Tibial artery (tissue), 4 donors: ENCODE measurements around the gene PACS2.
A peak's percentile ranks its signal among the peaks of the same experiment; 100 is the strongest.

Experiments used
- DNase-seq, 2 donors: peaks; one replicate each; pipeline ENCODE4 v3.0.0-alpha.2; 2019
- H3K27ac ChIP-seq, 2 donors: fragments of 200-600 bp; sonication (generic) in 1 of 2; 1 replicate in 1 of 2; 2 replicates in 1 of 2; pipeline ENCODE4 v1.5.1; 2018 to 2019; ENCODE audit warnings: mild to moderate bottlenecking in 1 of 2
- H3K27me3 ChIP-seq, 2 donors: fragments of 200-600 bp; sonication (generic) in 1 of 2; one replicate each; pipeline versions ENCODE4 v1.5.1 to v1.6.0; 2016 to 2019
- H3K36me3 ChIP-seq, 3 donors: fragments of 200-600 bp; sonication (generic) in 2 of 3; one replicate each; pipeline ENCODE4 v1.5.1; 2016 to 2019; ENCODE audit warnings: mild to moderate bottlenecking in 2 of 3
- H3K4me1 ChIP-seq, 4 donors: fragments of 200-600 bp; sonication (generic) in 2 of 4; 1 replicate in 3 of 4; 2 replicates in 1 of 4; pipeline ENCODE4 v1.5.1; 2016 to 2019
- H3K4me3 ChIP-seq, 2 donors: fragments of 200-600 bp; sonication (generic) in 1 of 2; 1 replicate in 1 of 2; 2 replicates in 1 of 2; pipeline ENCODE4 v1.5.1; 2018 to 2019; ENCODE audit warnings: mild to moderate bottlenecking in 2 of 2
- H3K9me3 ChIP-seq, 3 donors: fragments of 200-600 bp; sonication (generic) in 1 of 3; one replicate each; pipeline ENCODE4 v1.5.1; 2016 to 2019
- CTCF ChIP-seq, 2 experiments: fragments of 200-600 bp in 1 of 2; fragments of 450-650 bp in 1 of 2; IDR thresholded peaks; one replicate each; pipeline ENCODE4 v1.5.1; 2017 to 2019; ENCODE audit warnings: antibody characterized with exemption in 2 of 2, mild to moderate bottlenecking in 1 of 2, moderate library complexity in 1 of 2
- intact Hi-C: fragments of 100-400 bp; cut with DNase I; formaldehyde crosslinking; loops from one replicate; pipeline ENCODE4 v1.15.0; 2023; ENCODE audit warnings: low total_unique reads

The PACS2 gene

GRCh38 chr14:105430565-105430964 lies 116.0 kb downstream of the PACS2 start:
- peaks cover 0 to 21% (median 10%) of the 10 kb centered on the region in 3 donors for H3K36me3 ChIP-seq
- no peaks in the 10 kb centered on the region for H3K9me3 ChIP-seq
- intact Hi-C loops: no loop called here
- no peak for TF ChIP-seq CTCF (IDR thresholded peaks at IDR 0.05)
- no peak for DNase-seq
- peak overlapping the region in 1 of 2 donors; percentile 6 for H3K27ac ChIP-seq
- no peaks in the 10 kb centered on the region for H3K27me3 ChIP-seq
- H3K4me3 ChIP-seq: no peak overlapping the region
- peaks cover 0 to 13% (median 9%) of the 10 kb centered on the region in 4 donors for H3K4me1 ChIP-seq

- peak overlapping the region in 1 of 2 donors; percentile 6 for H3K27ac ChIP-seq
- no peak for TF ChIP-seq CTCF (IDR thresholded peaks at IDR 0.05)
- H3K36me3 ChIP-seq: peaks cover 0 to 14% (median 10%) of the 10 kb centered on the region in 3 donors
- no peaks in the 10 kb centered on the region for H3K27me3 ChIP-seq
- intact Hi-C loops: no loop called here
- no peaks in the 10 kb centered on the region for H3K9me3 ChIP-seq
- no peak for DNase-seq
- H3K4me3 ChIP-seq: no peak overlapping the region
- peaks cover 0 to 15% (median 10%) of the 10 kb centered on the region in 4 donors for H3K4me1 ChIP-seq
These were observed 116.7 kb downstream of the PACS2 start for GRCh38 chr14:105431256-105431655.

DNA sequence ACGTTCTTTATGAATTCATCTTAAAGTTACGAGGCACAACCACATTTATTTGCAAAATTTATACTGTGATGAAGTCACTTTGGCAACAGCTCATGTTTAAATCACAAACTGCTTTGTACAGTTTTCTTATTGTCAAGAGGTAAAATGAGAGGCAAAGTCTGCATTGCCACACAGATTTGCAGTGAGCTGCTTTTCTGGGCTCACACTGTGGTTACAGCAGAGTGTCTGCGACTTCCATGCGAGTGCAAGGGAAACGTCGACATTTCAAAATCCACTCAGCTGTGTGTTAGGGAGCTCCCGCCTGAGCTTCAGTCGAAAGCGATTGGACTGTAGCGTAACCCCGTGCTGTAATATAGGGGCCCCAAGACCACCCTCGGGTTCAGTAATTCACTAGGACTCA lies 118.1 kb downstream of the PACS2 start:
- Histone ChIP-seq H3K4me1 (peaks cover 0 to 21% (median 12%) of the 10 kb centered on the region in 4 donors), H3K4me3 (no peak overlapping the region), H3K36me3 (peaks cover 0 to 5% (median 0%) of the 10 kb centered on the region in 3 donors), H3K9me3 (no peaks in the 10 kb centered on the region), H3K27me3 (no peaks in the 10 kb centered on the region), H3K27ac (no peak overlapping the region)
- DNase-seq: no peak
- no peak for TF ChIP-seq CTCF (IDR thresholded peaks at IDR 0.05)
- intact Hi-C loops: no loop called here

DNA sequence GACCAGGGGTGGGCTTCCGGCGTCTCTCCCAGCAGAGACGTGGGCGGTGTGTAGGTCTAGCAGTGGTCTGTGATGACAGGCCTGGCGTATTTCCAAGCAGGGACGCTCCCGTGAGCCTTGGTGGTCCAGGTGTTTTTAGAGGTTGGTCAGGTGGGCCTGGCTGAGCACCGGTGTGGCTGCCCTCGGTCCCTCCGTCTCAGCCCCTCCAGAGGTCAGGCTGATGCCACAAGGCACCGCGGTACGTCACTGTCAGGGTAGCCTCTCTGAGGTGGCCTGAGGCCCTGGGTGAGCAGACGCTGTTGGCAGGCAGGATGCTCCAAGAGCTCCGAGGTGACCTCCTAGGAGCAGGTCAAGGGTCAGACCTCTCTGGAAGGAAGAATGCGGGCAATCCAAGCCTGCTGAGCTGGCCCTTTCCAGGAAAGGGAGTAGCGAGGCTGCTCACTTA lies 118.6 kb downstream of the PACS2 start:
- no peak for TF ChIP-seq CTCF (IDR thresholded peaks at IDR 0.05)
- H3K4me1 ChIP-seq: peaks cover 0 to 22% (median 14%) of the 10 kb centered on the region in 4 donors

DNA sequence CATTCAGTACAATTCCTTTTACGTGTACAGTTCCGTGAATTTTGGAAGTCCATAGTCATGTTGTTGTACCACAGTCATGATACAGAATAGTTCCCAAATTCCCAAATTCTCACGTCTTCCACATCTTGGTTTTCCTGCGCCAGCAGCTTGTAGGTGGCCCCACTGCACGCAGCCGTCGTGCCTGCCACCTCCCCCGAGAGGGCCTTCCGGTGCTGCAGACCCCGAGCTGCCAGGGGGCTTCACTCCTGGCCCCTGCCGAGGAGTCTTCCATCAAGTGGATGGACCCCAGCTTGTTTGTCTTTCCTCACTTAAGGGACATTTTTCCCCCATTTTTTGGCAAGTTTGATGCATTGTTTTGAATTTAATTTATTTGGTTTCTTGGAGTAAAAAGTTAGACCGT lies 121.9 kb downstream of the PACS2 start:
- H3K27me3 ChIP-seq: no peaks in the 10 kb centered on the region
- peaks cover 0 to 17% (median 5%) of the 10 kb centered on the region in 4 donors for H3K4me1 ChIP-seq
- no peak for TF ChIP-seq CTCF (IDR thresholded peaks at IDR 0.05)
- H3K36me3 ChIP-seq: peaks cover 0 to 27% (median 14%) of the 10 kb centered on the region in 3 donors
- DNase-seq: no peak
- H3K9me3 ChIP-seq: no peaks in the 10 kb centered on the region
- intact Hi-C loops: no loop called here
- H3K4me3 ChIP-seq: no peak overlapping the region
- no peak overlapping the region for H3K27ac ChIP-seq

More for the DNA sequence above, 118.6 kb downstream of the PACS2 start:
- Histone ChIP-seq H3K9me3 (no peaks in the 10 kb centered on the region), H3K4me3 (no peak overlapping the region), H3K27ac (no peak overlapping the region), H3K36me3 (peaks cover 0 to 9% (median 0%) of the 10 kb centered on the region in 3 donors), H3K27me3 (no peaks in the 10 kb centered on the region)
- intact Hi-C loops: no loop called here
- DNase-seq: no peak
